Neural cell (in vitro differentiated cells): Measurements from ENCODE around the gene DSC3.

Experiments used
- CTCF ChIP-seq: fragments of 450-650 bp; IDR thresholded peaks from 2 replicates; pipeline ENCODE4 v1.5.1; 2014; ENCODE audit warnings: antibody characterized with exemption, mild to moderate bottlenecking, moderate library complexity; ENCODE audit not compliant: poor library complexity, severe bottlenecking
- EZH2 ChIP-seq: fragments of 200-600, 300-800 bp; shearing (Covaris generic), sonication (generic); IDR thresholded peaks from 2 replicates; pipeline ENCODE4 v1.6.1; 2014; ENCODE audit warnings: antibody characterized with exemption, low read length, borderline replicate concordance, mild to moderate bottlenecking; ENCODE audit not compliant: insufficient read depth, poor library complexity, severe bottlenecking
- MXI1 ChIP-seq: fragments of 450-650 bp; conservative IDR thresholded peaks from 2 replicates; pipeline ENCODE4 v1.6.1; 2014; ENCODE audit warnings: antibody characterized with exemption, mild to moderate bottlenecking; ENCODE audit not compliant: poor library complexity, severe bottlenecking
- POLR2AphosphoS5 ChIP-seq: IDR thresholded peaks from 2 replicates; pipeline ENCODE4 v1.6.1; 2012
- RAD21 ChIP-seq: fragments of 450-650 bp; conservative IDR thresholded peaks from 2 replicates; pipeline ENCODE4 v1.6.1; 2014; ENCODE audit warnings: antibody characterized with exemption, mild to moderate bottlenecking, moderate library complexity
- SMC3 ChIP-seq: fragments of 450-650 bp; conservative IDR thresholded peaks from 2 replicates; pipeline ENCODE4 v1.6.1; 2014; ENCODE audit warnings: antibody characterized with exemption, mild to moderate bottlenecking, moderate library complexity; ENCODE audit not compliant: poor library complexity
- TAF1 ChIP-seq: IDR thresholded peaks from 2 replicates; pipeline ENCODE4 v1.6.1; 2012; ENCODE audit warnings: low read depth

- no peak for TF ChIP-seq CTCF
- no peak for TF ChIP-seq TAF1
- no peak for TF ChIP-seq EZH2
- TF ChIP-seq RAD21 = no peak
- no peak for TF ChIP-seq POLR2AphosphoS5
- TF ChIP-seq MXI1 = no peak
- no peak for TF ChIP-seq SMC3
These were observed 497 bp downstream of the DSC3 start for GRCh38 chr18:31042084-31042405.
